HepG2 (cell line): ENCODE data around the gene GART. TPM values are rescaled to one million over a fixed set of nuclear protein-coding genes. Genes with fewer than 3 reads are reported as not detected.
A peak's percentile ranks its signal among the peaks of the same experiment; 100 is the strongest.

Experiments used
- FOSL2 ChIP-seq: sonication (generic); formaldehyde crosslinking; IDR thresholded peaks from 2 replicates; pipeline ENCODE4 v1.4.0; 2020; ENCODE audit warnings: missing genetic modification reagents
- MYC ChIP-seq: sonication (generic); formaldehyde crosslinking; IDR thresholded peaks from 2 replicates; pipeline ENCODE4 v1.9.0; 2021; ENCODE audit warnings: missing genetic modification reagents, borderline replicate concordance
- STAG1 ChIP-seq: sonication (generic); formaldehyde crosslinking; IDR thresholded peaks from 2 replicates; pipeline ENCODE4 v1.4.0; 2020; ENCODE audit warnings: missing genetic modification reagents
- ZKSCAN1 ChIP-seq: fragments of 150-350 bp; IDR thresholded peaks from 2 replicates; pipeline ENCODE4 v1.6.1; 2014; ENCODE audit warnings: low read length
- ZNF160 ChIP-seq: sonication (generic); formaldehyde crosslinking; IDR thresholded peaks from 2 replicates; pipeline ENCODE4 v1.8.0; 2022; ENCODE audit warnings: mild to moderate bottlenecking, inconsistent platforms, missing genetic modification reagents
- ZNF251 ChIP-seq: sonication (generic); formaldehyde crosslinking; IDR thresholded peaks from 2 replicates; pipeline ENCODE4 v1.9.0; 2021; ENCODE audit warnings: mild to moderate bottlenecking, missing genetic modification reagents
- ZNF350 ChIP-seq: sonication (generic); formaldehyde crosslinking; IDR thresholded peaks from 2 replicates; pipeline ENCODE4 v1.4.0; 2020; ENCODE audit warnings: mild to moderate bottlenecking, low read depth, missing genetic modification reagents, borderline replicate concordance
- ZNF713 ChIP-seq: sonication (generic); formaldehyde crosslinking; IDR thresholded peaks from 2 replicates; pipeline ENCODE4 v1.4.0; 2020; ENCODE audit warnings: mild to moderate bottlenecking, missing genetic modification reagents
- polyA plus RNA-seq, 8 experiments: library from polyadenylated mRNA; depleted of rRNA in 3 of 8; stranded (reverse) in 7 of 8; unstranded in 1 of 8; fragments of >200 nt; fragmentation: Illumina TruSeq in 4 of 8; extraction: Trizol in 4 of 8; gene quantifications; 2 replicates each; pipeline versions ENCODE4 v1.2.1 to v1.2.3, GENCODE V29; 2011 to 2016; ENCODE audit warnings: low read depth in 4 of 8, missing spikeins in 1 of 8, mixed read lengths in 1 of 8; ENCODE audit not compliant: insufficient read depth in 1 of 8
- total RNA-seq, 5 experiments: library from RNA; depleted of rRNA; stranded (reverse); fragments of >200 nt; fragmentation: Illumina TruSeq; extraction: Trizol; gene quantifications; 2 replicates each; pipeline ENCODE4 v1.2.3, GENCODE V29; 2016; ENCODE audit warnings: low read depth in 1 of 5
- TF ChIP-seq, protein P1 (sequence below): sonication (generic); formaldehyde crosslinking; IDR thresholded peaks from 2 replicates; pipeline ENCODE4 v1.5.0; 2020; ENCODE audit warnings: mild to moderate bottlenecking, missing genetic modification reagents
- TF ChIP-seq, protein P2 (sequence below): sonication (generic); formaldehyde crosslinking; IDR thresholded peaks from 2 replicates; pipeline ENCODE4 v1.9.0; 2021; ENCODE audit warnings: missing genetic modification reagents, borderline replicate concordance
- TF ChIP-seq, protein P3 (sequence below): IDR thresholded peaks from 2 replicates; pipeline ENCODE4 v1.6.1; 2012; ENCODE audit warnings: low read length, improper control_type of control experiment
- TF ChIP-seq, protein P4 (sequence below): sonication (generic); formaldehyde crosslinking; IDR thresholded peaks from 2 replicates; pipeline ENCODE4 v1.4.0; 2020; ENCODE audit warnings: missing genetic modification reagents
- TF ChIP-seq, protein P5 (sequence below): sonication (generic); formaldehyde crosslinking; conservative IDR thresholded peaks from 2 replicates; pipeline ENCODE4 v1.4.0; 2020; ENCODE audit warnings: missing genetic modification reagents
- TF ChIP-seq, protein P6 (sequence below): sonication (generic); formaldehyde crosslinking; IDR thresholded peaks from 2 replicates; pipeline ENCODE4 v1.4.0; 2020; ENCODE audit warnings: mild to moderate bottlenecking, missing genetic modification reagents
- TF ChIP-seq, protein P7 (sequence below): sonication (generic); formaldehyde crosslinking; IDR thresholded peaks from 2 replicates; pipeline ENCODE4 v1.4.0; 2020; ENCODE audit warnings: mild to moderate bottlenecking, missing genetic modification reagents

Gene GART
- total and polyA plus RNA-seq, 2 of the 13 experiments (the other 11 are each of a cell fraction or from before 2014, with no cell fraction given) = 17.9 to 109 TPM

DNA sequence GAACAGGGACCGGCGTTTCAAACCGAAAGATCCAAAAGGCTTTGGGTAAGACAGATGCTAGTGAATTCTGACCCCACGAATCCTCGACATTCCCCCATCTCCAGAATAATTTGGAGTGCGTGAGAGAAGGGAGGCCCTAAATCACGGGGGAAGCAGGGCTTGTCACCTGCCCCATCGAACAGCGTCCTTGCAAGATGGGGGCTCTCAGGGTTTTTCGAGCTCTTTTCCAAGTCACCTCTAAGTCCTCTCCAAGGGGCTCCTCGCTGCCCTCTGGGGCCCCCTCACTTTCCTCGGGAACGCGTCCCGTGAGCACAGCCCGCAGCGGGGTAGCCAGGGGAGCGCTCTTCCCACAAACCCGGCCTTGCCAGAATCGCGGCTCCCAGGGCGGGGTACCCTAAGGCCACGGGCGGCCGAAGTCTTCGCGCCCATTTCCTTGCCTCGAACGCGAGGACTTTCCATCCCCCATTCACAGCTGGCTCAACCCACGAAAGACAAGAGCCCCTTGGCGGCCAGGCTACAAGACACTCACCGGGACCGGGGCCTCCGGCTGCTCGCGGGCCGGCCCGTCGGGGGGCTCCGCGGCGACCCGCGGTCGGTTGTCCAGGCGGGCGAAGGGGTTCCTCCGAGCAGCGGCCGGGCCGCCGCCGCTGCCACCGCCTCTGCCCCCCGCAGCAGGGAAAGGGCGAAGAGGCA is 46.0 kb upstream of the GART start (continued):
- TF ChIP-seq, protein P1, sequence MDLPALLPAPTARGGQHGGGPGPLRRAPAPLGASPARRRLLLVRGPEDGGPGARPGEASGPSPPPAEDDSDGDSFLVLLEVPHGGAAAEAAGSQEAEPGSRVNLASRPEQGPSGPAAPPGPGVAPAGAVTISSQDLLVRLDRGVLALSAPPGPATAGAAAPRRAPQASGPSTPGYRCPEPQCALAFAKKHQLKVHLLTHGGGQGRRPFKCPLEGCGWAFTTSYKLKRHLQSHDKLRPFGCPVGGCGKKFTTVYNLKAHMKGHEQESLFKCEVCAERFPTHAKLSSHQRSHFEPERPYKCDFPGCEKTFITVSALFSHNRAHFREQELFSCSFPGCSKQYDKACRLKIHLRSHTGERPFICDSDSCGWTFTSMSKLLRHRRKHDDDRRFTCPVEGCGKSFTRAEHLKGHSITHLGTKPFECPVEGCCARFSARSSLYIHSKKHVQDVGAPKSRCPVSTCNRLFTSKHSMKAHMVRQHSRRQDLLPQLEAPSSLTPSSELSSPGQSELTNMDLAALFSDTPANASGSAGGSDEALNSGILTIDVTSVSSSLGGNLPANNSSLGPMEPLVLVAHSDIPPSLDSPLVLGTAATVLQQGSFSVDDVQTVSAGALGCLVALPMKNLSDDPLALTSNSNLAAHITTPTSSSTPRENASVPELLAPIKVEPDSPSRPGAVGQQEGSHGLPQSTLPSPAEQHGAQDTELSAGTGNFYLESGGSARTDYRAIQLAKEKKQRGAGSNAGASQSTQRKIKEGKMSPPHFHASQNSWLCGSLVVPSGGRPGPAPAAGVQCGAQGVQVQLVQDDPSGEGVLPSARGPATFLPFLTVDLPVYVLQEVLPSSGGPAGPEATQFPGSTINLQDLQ = 0 out of 2 replicates have a peak, but pooled peaks have one; percentile 4
- TF ChIP-seq FOSL2 (no peak), ZNF713 (CRISPR knock-in tag) (no peak), MYC (no peak), ZNF350 (CRISPR knock-in tag) (0 out of 2 replicates have a peak, but pooled peaks have one; percentile 3), STAG1 (0 out of 2 replicates have a peak, but pooled peaks have one; percentile 1), ZNF251 (CRISPR knock-in tag) (no peak), ZNF160 (CRISPR knock-in tag) (no peak), ZKSCAN1 (no peak)
- TF ChIP-seq, protein P2, sequence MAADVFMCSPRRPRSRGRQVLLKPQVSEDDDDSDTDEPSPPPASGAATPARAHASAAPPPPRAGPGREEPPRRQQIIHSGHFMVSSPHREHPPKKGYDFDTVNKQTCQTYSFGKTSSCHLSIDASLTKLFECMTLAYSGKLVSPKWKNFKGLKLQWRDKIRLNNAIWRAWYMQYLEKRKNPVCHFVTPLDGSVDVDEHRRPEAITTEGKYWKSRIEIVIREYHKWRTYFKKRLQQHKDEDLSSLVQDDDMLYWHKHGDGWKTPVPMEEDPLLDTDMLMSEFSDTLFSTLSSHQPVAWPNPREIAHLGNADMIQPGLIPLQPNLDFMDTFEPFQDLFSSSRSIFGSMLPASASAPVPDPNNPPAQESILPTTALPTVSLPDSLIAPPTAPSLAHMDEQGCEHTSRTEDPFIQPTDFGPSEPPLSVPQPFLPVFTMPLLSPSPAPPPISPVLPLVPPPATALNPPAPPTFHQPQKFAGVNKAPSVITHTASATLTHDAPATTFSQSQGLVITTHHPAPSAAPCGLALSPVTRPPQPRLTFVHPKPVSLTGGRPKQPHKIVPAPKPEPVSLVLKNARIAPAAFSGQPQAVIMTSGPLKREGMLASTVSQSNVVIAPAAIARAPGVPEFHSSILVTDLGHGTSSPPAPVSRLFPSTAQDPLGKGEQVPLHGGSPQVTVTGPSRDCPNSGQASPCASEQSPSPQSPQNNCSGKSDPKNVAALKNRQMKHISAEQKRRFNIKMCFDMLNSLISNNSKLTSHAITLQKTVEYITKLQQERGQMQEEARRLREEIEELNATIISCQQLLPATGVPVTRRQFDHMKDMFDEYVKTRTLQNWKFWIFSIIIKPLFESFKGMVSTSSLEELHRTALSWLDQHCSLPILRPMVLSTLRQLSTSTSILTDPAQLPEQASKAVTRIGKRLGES (CRISPR knock-in tag) = no peak
- TF ChIP-seq, protein P3, sequence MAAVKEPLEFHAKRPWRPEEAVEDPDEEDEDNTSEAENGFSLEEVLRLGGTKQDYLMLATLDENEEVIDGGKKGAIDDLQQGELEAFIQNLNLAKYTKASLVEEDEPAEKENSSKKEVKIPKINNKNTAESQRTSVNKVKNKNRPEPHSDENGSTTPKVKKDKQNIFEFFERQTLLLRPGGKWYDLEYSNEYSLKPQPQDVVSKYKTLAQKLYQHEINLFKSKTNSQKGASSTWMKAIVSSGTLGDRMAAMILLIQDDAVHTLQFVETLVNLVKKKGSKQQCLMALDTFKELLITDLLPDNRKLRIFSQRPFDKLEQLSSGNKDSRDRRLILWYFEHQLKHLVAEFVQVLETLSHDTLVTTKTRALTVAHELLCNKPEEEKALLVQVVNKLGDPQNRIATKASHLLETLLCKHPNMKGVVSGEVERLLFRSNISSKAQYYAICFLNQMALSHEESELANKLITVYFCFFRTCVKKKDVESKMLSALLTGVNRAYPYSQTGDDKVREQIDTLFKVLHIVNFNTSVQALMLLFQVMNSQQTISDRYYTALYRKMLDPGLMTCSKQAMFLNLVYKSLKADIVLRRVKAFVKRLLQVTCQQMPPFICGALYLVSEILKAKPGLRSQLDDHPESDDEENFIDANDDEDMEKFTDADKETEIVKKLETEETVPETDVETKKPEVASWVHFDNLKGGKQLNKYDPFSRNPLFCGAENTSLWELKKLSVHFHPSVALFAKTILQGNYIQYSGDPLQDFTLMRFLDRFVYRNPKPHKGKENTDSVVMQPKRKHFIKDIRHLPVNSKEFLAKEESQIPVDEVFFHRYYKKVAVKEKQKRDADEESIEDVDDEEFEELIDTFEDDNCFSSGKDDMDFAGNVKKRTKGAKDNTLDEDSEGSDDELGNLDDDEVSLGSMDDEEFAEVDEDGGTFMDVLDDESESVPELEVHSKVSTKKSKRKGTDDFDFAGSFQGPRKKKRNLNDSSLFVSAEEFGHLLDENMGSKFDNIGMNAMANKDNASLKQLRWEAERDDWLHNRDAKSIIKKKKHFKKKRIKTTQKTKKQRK = no peak
- TF ChIP-seq, protein P4, sequence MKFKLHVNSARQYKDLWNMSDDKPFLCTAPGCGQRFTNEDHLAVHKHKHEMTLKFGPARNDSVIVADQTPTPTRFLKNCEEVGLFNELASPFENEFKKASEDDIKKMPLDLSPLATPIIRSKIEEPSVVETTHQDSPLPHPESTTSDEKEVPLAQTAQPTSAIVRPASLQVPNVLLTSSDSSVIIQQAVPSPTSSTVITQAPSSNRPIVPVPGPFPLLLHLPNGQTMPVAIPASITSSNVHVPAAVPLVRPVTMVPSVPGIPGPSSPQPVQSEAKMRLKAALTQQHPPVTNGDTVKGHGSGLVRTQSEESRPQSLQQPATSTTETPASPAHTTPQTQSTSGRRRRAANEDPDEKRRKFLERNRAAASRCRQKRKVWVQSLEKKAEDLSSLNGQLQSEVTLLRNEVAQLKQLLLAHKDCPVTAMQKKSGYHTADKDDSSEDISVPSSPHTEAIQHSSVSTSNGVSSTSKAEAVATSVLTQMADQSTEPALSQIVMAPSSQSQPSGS (CRISPR knock-in tag) = no peak
- TF ChIP-seq, protein P5, sequence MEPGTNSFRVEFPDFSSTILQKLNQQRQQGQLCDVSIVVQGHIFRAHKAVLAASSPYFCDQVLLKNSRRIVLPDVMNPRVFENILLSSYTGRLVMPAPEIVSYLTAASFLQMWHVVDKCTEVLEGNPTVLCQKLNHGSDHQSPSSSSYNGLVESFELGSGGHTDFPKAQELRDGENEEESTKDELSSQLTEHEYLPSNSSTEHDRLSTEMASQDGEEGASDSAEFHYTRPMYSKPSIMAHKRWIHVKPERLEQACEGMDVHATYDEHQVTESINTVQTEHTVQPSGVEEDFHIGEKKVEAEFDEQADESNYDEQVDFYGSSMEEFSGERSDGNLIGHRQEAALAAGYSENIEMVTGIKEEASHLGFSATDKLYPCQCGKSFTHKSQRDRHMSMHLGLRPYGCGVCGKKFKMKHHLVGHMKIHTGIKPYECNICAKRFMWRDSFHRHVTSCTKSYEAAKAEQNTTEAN (CRISPR knock-in tag) = no peak
- TF ChIP-seq, protein P6, sequence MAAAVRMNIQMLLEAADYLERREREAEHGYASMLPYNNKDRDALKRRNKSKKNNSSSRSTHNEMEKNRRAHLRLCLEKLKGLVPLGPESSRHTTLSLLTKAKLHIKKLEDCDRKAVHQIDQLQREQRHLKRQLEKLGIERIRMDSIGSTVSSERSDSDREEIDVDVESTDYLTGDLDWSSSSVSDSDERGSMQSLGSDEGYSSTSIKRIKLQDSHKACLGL (CRISPR knock-in tag) = peak; percentile 52; the same call in 1 of the 2 replicates
- TF ChIP-seq, protein P7, sequence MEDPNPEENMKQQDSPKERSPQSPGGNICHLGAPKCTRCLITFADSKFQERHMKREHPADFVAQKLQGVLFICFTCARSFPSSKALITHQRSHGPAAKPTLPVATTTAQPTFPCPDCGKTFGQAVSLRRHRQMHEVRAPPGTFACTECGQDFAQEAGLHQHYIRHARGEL (CRISPR knock-in tag) = no peak
